Measurements from ENCODE around the gene CCDC13. TPM values are rescaled to one million over a fixed set of nuclear protein-coding genes. Genes with fewer than 3 reads are reported as not detected.

The CCDC13 gene
- total and polyA plus RNA-seq, 10 of the 15 experiments (the other 5 are each of a cell fraction or from before 2014, with no cell fraction given), result 0.13 to 0.81 (median 0.30) TPM; not detected in 4

- Histone ChIP-seq H2AFZ (ENCODE audit: control insufficient read depth, low read depth, low read length) (no peak overlapping the region), H3K9me3 (replicated peaks; ENCODE audit: control insufficient read depth, insufficient read depth, low read length) (no peaks in the 10 kb centered on the region), H3K27ac (ENCODE audit: control insufficient read depth, insufficient read depth) (no peak overlapping the region), H3K9ac (ENCODE audit: control insufficient read depth, insufficient read depth, low read length) (no peak overlapping the region), H3K36me3 (ENCODE audit: control insufficient read depth in 2 of 2, insufficient read depth in 2 of 2, low read length in 1 of 2) (no peaks in the 10 kb centered on the region), H3K79me2 (ENCODE audit: control insufficient read depth, insufficient read depth, low read length) (no peaks in the 10 kb centered on the region), H3K4me2 (ENCODE audit: control insufficient read depth, insufficient read depth) (no peak overlapping the region), H4K20me1 (ENCODE audit: control insufficient read depth, insufficient read depth) (no peaks in the 10 kb centered on the region), H3K4me3 (no peak overlapping the region), H3K4me1 (ENCODE audit: control insufficient read depth, insufficient read depth, low read length) (no peaks in the 10 kb centered on the region), H3K27me3 (replicated peaks in 1 of 2; ENCODE audit: control insufficient read depth in 2 of 2, insufficient read depth in 2 of 2, low read length in 1 of 2) (no peaks in the 10 kb centered on the region; a peak in 1 of 4 replicates)
- POLR2A ChIA-PET, result no interaction called here
- CTCF ChIA-PET, result interaction anchor here (1.1 to 4.0 kb wide), 3 partner anchors 10 to 184 kb away, joined by 4 to 25 read pairs (median 6); partner anchors contain the start of gene SEC22C
- TF ChIP-seq RAD21 (IDR thresholded peaks at IDR 0.05; ENCODE audit: insufficient read depth, low read depth, low read length), result peak; percentile 26; the same call in 1 of the 2 replicates
- TF ChIP-seq EZH2 (IDR thresholded peaks at IDR 0.05; ENCODE audit: borderline replicate concordance, control insufficient read depth, low read depth, low read length), result no peak
- TF ChIP-seq, protein P1, sequence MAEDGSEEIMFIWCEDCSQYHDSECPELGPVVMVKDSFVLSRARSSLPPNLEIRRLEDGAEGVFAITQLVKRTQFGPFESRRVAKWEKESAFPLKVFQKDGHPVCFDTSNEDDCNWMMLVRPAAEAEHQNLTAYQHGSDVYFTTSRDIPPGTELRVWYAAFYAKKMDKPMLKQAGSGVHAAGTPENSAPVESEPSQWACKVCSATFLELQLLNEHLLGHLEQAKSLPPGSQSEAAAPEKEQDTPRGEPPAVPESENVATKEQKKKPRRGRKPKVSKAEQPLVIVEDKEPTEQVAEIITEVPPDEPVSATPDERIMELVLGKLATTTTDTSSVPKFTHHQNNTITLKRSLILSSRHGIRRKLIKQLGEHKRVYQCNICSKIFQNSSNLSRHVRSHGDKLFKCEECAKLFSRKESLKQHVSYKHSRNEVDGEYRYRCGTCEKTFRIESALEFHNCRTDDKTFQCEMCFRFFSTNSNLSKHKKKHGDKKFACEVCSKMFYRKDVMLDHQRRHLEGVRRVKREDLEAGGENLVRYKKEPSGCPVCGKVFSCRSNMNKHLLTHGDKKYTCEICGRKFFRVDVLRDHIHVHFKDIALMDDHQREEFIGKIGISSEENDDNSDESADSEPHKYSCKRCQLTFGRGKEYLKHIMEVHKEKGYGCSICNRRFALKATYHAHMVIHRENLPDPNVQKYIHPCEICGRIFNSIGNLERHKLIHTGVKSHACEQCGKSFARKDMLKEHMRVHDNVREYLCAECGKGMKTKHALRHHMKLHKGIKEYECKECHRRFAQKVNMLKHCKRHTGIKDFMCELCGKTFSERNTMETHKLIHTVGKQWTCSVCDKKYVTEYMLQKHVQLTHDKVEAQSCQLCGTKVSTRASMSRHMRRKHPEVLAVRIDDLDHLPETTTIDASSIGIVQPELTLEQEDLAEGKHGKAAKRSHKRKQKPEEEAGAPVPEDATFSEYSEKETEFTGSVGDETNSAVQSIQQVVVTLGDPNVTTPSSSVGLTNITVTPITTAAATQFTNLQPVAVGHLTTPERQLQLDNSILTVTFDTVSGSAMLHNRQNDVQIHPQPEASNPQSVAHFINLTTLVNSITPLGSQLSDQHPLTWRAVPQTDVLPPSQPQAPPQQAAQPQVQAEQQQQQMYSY (CRISPR knock-in tag; IDR thresholded peaks at IDR 0.05), result no peak
- TF ChIP-seq, protein P2, sequence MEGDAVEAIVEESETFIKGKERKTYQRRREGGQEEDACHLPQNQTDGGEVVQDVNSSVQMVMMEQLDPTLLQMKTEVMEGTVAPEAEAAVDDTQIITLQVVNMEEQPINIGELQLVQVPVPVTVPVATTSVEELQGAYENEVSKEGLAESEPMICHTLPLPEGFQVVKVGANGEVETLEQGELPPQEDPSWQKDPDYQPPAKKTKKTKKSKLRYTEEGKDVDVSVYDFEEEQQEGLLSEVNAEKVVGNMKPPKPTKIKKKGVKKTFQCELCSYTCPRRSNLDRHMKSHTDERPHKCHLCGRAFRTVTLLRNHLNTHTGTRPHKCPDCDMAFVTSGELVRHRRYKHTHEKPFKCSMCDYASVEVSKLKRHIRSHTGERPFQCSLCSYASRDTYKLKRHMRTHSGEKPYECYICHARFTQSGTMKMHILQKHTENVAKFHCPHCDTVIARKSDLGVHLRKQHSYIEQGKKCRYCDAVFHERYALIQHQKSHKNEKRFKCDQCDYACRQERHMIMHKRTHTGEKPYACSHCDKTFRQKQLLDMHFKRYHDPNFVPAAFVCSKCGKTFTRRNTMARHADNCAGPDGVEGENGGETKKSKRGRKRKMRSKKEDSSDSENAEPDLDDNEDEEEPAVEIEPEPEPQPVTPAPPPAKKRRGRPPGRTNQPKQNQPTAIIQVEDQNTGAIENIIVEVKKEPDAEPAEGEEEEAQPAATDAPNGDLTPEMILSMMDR (IDR thresholded peaks at IDR 0.05 in 2 of 3, conservative IDR thresholded peaks at IDR 0.05 in 1 of 3; ENCODE audit: control insufficient read depth in 2 of 3, extremely low read depth in 1 of 3, insufficient read depth in 1 of 3, low read depth in 3 of 3, low read length in 3 of 3), result peak; percentile 35 to 60 (median 48); a peak in 5 of 6 replicates
- DNase-seq (ENCODE audit: low read depth, low spot score), result no peak
- 26% methylated on average over 5 of the region's 5 CpGs for WGBS (ENCODE audit: insufficient coverage, insufficient replicate concordance, low lambda C conversion rate, missing lambda C conversion rate)
- in situ Hi-C loops (cut with MboI) (no loop called here), intact Hi-C loops (cut with micrococcal nuclease; ENCODE audit: unreplicated experiment) (no loop called here)
- ATAC-seq, result peak; percentile 79
- BruUV-seq (replicated peaks), result no TSS peak
- FAIRE-seq, result no peak
- SMC1A ChIA-PET (ENCODE audit: uncharacterized antibody, unreplicated experiment), result interaction anchor here (1.3 kb wide), 2 partner anchors 11 to 150 kb away, joined by 3 to 5 read pairs; no protein-coding TSS in a partner anchor
- RAD21 ChIA-PET (ENCODE audit: unreplicated experiment), result no interaction called here
These were observed 17.1 kb downstream of the CCDC13 start for GRCh38 chr3:42755681-42756578.

Measured in GM12878 (cell line).